Activated T-cell treated with anti-CD3 and anti-CD28 coated beads for 48 hours (primary cell): ENCODE measurements around the gene RTN4.

Experiments used
- DNase-seq: peaks from one replicate; pipeline ENCODE4 v3.0.0-alpha.2; 2020; ENCODE audit warnings: low read depth

RTN4 gene

GRCh38 chr2:54969295-54969939, 80.8 kb downstream of the RTN4 start:
- DNase-seq, result no peak

GRCh38 chr2:54968561-54969218, 81.6 kb downstream of the RTN4 start:
- no peak for DNase-seq

GRCh38 chr2:54967759-54968365, 82.4 kb downstream of the RTN4 start:
- no peak for DNase-seq

- DNase-seq, result no peak
These were observed 83.0 kb downstream of the RTN4 start for GRCh38 chr2:54967269-54967668.

- no peak for DNase-seq
These were observed 83.4 kb downstream of the RTN4 start for GRCh38 chr2:54966837-54967236.

- no peak for DNase-seq
These were observed 84.0 kb downstream of the RTN4 start for GRCh38 chr2:54966165-54966832.

GRCh38 chr2:54965425-54965824, 84.8 kb downstream of the RTN4 start:
- no peak for DNase-seq

GRCh38 chr2:54964816-54965215, 85.4 kb downstream of the RTN4 start:
- no peak for DNase-seq

- no peak for DNase-seq
These were observed 86.0 kb downstream of the RTN4 start for GRCh38 chr2:54964271-54964670.

GRCh38 chr2:54963476-54963875, 86.8 kb downstream of the RTN4 start:
- DNase-seq, result no peak

GRCh38 chr2:54962935-54963440, 87.3 kb downstream of the RTN4 start:
- DNase-seq, result no peak

GRCh38 chr2:54962511-54962910, 87.7 kb downstream of the RTN4 start:
- DNase-seq, result no peak

GRCh38 chr2:54960164-54960563, 90.1 kb downstream of the RTN4 start:
- DNase-seq, result no peak

- DNase-seq, result no peak
These were observed 91.4 kb downstream of the RTN4 start for GRCh38 chr2:54958717-54959371.

GRCh38 chr2:54957321-54957999, 92.8 kb downstream of the RTN4 start:
- no peak for DNase-seq

GRCh38 chr2:54956111-54956627, 94.1 kb downstream of the RTN4 start:
- no peak for DNase-seq

GRCh38 chr2:54955358-54956110, 94.7 kb downstream of the RTN4 start:
- DNase-seq, result no peak

GRCh38 chr2:54954705-54955357, 95.4 kb downstream of the RTN4 start:
- no peak for DNase-seq

- no peak for DNase-seq
These were observed 96.1 kb downstream of the RTN4 start for GRCh38 chr2:54954158-54954557.

- DNase-seq, result no peak
These were observed 97.2 kb downstream of the RTN4 start for GRCh38 chr2:54952978-54953456.
